22Rv1 (cell line): ENCODE results near the gene ZNF438.

Source experiments
- CTCF ChIP-seq: fragments of 450-650 bp; IDR thresholded peaks from 2 replicates; pipeline ENCODE4 v1.5.1; 2017; ENCODE audit warnings: mild to moderate bottlenecking
- ZFX ChIP-seq: fragments of 450-650 bp; IDR thresholded peaks from 2 replicates; pipeline ENCODE4 v1.6.1; 2017; ENCODE audit warnings: antibody characterized with exemption, borderline replicate concordance

- TF ChIP-seq CTCF = no peak
- no peak for TF ChIP-seq ZFX
Observed at GRCh38 chr10:31028081-31028480, 3.6 kb downstream of the ZNF438 start.
